T-cell (primary cell): ENCODE data around the gene SMYD1. TPM values are rescaled to one million over a fixed set of nuclear protein-coding genes. Genes with fewer than 3 reads are reported as not detected.

Source experiments
- ATAC-seq, 4 experiments: fragments of 200-7000 bp in 3 of 4; fragments of 150-1000 bp in 1 of 4; cut with Tn5 transposase; replicated peaks in 1 of 4; 1 replicate in 3 of 4; 2 replicates in 1 of 4; pipeline ENCODE4 v1.10.0; 2021; ENCODE audit warnings: moderate library complexity in 3 of 4, mild to moderate bottlenecking in 2 of 4, moderate number of reproducible peaks in 1 of 4
- CTCF ChIA-PET, 2 donors: fragments of 300-600 bp; sonication (Branson Sonifier 250); formaldehyde crosslinking; loops; one replicate each; lab custom pipeline; 2022; ENCODE audit warnings: antibody characterized with exemption in 2 of 2; lab: Charles Lee
- POLR2A ChIA-PET, 2 donors: fragments of 300-600 bp; sonication (Branson Sonifier 250); formaldehyde crosslinking; loops; one replicate each; lab custom pipeline; 2022; ENCODE audit warnings: antibody characterized with exemption in 2 of 2; lab: Charles Lee
- DNase-seq, 35 experiments: peaks; one replicate each; pipeline versions ENCODE4 v3.0.0 to v3.0.0-alpha.2; 2013 to 2023
- H3K27ac ChIP-seq: one replicate; pipeline ENCODE4 v1.5.1; 2013; ENCODE audit warnings: low read length
- H3K27me3 ChIP-seq, 2 experiments: replicated peaks in 1 of 2; 1 replicate in 1 of 2; 2 replicates in 1 of 2; pipeline versions ENCODE4 v1.6.1 to v1.7.0; 2013; ENCODE audit warnings: low read length in 1 of 2, mixed read lengths in 1 of 2; ENCODE audit not compliant: control insufficient read depth in 2 of 2, insufficient read depth in 2 of 2; ENCODE audit errors: extremely low read depth in 1 of 2
- H3K36me3 ChIP-seq, 2 donors: 1 replicate in 1 of 2; 2 replicates in 1 of 2; pipeline versions ENCODE4 v1.6.1 to v1.7.0; 2013; ENCODE audit warnings: low read length in 1 of 2; ENCODE audit not compliant: control insufficient read depth in 2 of 2, insufficient read depth in 1 of 2; ENCODE audit errors: extremely low read depth in 1 of 2
- H3K4me1 ChIP-seq, 2 experiments: 1 replicate in 1 of 2; 2 replicates in 1 of 2; pipeline versions ENCODE4 v1.6.1 to v1.7.0; 2013; ENCODE audit warnings: low read length in 2 of 2, mixed read lengths in 1 of 2; ENCODE audit not compliant: insufficient read depth in 2 of 2, control insufficient read depth in 1 of 2; ENCODE audit errors: extremely low read depth in 1 of 2
- H3K4me3 ChIP-seq, 2 donors: 1 replicate in 1 of 2; 2 replicates in 1 of 2; pipeline versions ENCODE4 v1.5.1 to v1.7.0; 2013; ENCODE audit warnings: mild to moderate bottlenecking in 2 of 2, low read length in 1 of 2, moderate library complexity in 1 of 2; ENCODE audit not compliant: control insufficient read depth in 1 of 2; ENCODE audit errors: extremely low read depth in 1 of 2
- H3K9me3 ChIP-seq: 2 replicates; pipeline ENCODE4 v1.7.0; 2013
- H3K27ac Mint-ChIP-seq, 2 donors: one replicate each; pipeline ENCODE4 v1.8.0; 2020 to 2021; ENCODE audit warnings: mild to moderate bottlenecking in 2 of 2, mixed read lengths in 2 of 2
- H3K27me3 Mint-ChIP-seq, 2 donors: one replicate each; pipeline ENCODE4 v1.8.0; 2021 to 2022; ENCODE audit warnings: mixed read lengths in 2 of 2
- H3K36me3 Mint-ChIP-seq: one replicate; pipeline ENCODE4 v1.8.0; 2021; ENCODE audit warnings: mixed read lengths
- H3K4me1 Mint-ChIP-seq, 3 donors: one replicate each; pipeline ENCODE4 v1.8.0; 2020 to 2022; ENCODE audit warnings: mixed read lengths in 3 of 3, mild to moderate bottlenecking in 1 of 3
- H3K4me3 Mint-ChIP-seq, 3 donors: one replicate each; pipeline ENCODE4 v1.8.0; 2020 to 2022; ENCODE audit warnings: mild to moderate bottlenecking in 3 of 3, mixed read lengths in 3 of 3, moderate library complexity in 3 of 3
- H3K9me3 Mint-ChIP-seq, 3 donors: one replicate each; pipeline ENCODE4 v1.8.0; 2020 to 2022; ENCODE audit warnings: mixed read lengths in 3 of 3
- WGBS: methylation state at CpG from one replicate; pipeline ENCODE4 v1.1.5; 2013; ENCODE audit warnings: missing lambda C conversion rate; ENCODE audit not compliant: insufficient coverage; 5-methylcytosine and 5-hydroxymethylcytosine counted together
- total RNA-seq, 35 experiments: library from RNA in 6 of 35; stranded (reverse) in 6 of 35; fragments of 120-200 nt in 1 of 35; gene quantifications; one replicate each; pipeline versions ENCODE4 v1.2.1 to v1.2.4 and lab custom pipeline; 2013 to 2026

Gene SMYD1
- total RNA-seq, 5 donors from 2014 or later (not counting 1 experiment from before 2014, with no cell fraction given), result not detected

DNA sequence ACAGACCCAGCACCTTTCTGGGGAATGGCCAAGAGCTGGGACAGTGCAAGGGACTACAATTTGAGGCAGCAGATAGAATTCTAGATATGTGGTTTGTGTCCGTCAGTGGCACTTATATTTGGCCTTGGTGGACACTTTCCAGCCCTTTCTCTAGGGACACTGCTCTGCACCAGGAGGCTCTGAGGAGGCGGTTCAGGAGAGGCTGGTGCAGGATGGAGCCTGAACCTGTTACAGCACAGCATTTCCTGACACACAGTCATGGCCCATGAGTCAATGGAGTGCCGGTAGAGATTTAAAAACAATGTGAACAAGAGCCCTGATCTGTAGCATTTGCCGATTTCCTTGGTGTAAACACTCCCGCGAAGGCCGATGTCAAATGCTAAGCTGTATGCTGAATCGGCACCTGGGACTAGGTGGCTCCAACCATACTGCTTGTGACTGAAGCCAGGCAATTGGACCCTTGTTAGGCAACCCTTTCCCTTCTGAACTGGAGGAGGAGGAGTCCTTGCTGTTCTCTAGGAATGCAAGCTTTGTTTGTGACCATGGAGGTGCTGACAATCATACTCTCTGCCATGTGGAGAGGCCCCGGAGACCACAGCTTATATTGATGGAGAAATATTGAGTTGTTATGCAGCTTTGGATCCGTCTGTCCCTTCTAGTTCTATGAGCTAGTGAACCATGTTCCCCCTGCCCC, 48.3 kb downstream of the SMYD1 start:
- H3K4me1 Mint-ChIP-seq, result no peaks in the 10 kb centered on the region
- Histone ChIP-seq H3K4me1 (no peaks in the 10 kb centered on the region), H3K27me3 (peaks cover 0 to 6% of the 10 kb centered on the region in 2 experiments), H3K9me3 (no peaks in the 10 kb centered on the region), H3K4me3 (no peak overlapping the region), H3K27ac (no peak overlapping the region), H3K36me3 (no peaks in the 10 kb centered on the region)
- ChIA-PET CTCF (no interaction called here), POLR2A (no interaction called here)
- ATAC-seq (no peak), DNase-seq (no peak)
- peaks cover 6 to 7% of the 10 kb centered on the region in 2 donors for H3K27me3 Mint-ChIP-seq
- no peaks in the 10 kb centered on the region for H3K36me3 Mint-ChIP-seq
- no peak overlapping the region for H3K27ac Mint-ChIP-seq
- H3K9me3 Mint-ChIP-seq, result no peaks in the 10 kb centered on the region
- 92% methylated on average over 8 of the region's 10 CpGs for WGBS
- no peak overlapping the region for H3K4me3 Mint-ChIP-seq

DNA sequence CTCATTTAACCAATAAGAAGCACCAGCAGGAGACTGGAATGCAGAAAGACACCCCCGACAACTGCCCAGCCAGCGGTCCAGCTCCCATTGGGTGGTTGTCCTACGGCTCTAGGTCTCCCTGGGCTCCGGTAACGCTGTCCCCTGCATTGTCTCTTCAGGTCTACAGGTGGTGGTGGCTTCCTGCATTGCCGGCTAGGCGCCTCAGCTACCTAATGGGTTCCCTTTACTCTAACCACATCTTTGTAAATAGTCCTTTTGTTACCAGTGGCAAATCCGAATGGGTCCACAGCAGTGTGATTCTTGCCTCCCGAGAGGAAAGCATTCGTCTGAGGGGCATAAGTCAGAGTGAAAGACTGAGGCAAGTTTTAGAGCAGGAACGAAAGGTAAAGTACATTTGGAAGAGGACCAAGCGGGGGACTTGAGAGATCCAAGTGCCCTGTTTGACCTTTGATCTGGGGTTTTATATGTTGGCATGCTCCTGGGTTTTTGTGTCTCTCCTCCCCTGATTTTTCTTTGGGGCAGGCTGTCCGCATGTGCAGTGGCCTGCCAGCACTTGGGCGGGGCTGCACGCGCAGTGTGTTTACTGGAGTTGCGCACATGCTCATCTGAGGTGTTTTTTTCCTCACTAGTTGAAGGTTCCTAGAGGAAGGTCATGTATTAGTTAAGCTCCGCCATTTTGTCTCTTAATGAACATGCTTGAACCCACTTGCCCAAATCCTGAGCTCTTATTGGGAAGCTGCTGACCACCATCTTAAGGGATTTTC, 49.2 kb downstream of the SMYD1 start:
- no peak overlapping the region for H3K4me3 Mint-ChIP-seq
- ATAC-seq, result no peak
- no peaks in the 10 kb centered on the region for H3K36me3 Mint-ChIP-seq
- H3K27ac Mint-ChIP-seq, result no peak overlapping the region
- no peak overlapping the region for H3K27ac ChIP-seq
- H3K9me3 ChIP-seq, result no peaks in the 10 kb centered on the region
- WGBS, result 95% methylated on average over 12 of the region's 18 CpGs
- no peaks in the 10 kb centered on the region for H3K4me1 ChIP-seq
- H3K4me3 ChIP-seq, result no peak overlapping the region
- no peak for DNase-seq
- CTCF ChIA-PET, result no interaction called here
- H3K4me1 Mint-ChIP-seq, result no peaks in the 10 kb centered on the region
- H3K27me3 Mint-ChIP-seq, result peaks cover 6 to 7% of the 10 kb centered on the region in 2 donors
- peaks cover 0 to 5% of the 10 kb centered on the region in 2 experiments for H3K27me3 ChIP-seq
- POLR2A ChIA-PET, result no interaction called here
- no peaks in the 10 kb centered on the region for H3K36me3 ChIP-seq
- no peaks in the 10 kb centered on the region for H3K9me3 Mint-ChIP-seq

DNA sequence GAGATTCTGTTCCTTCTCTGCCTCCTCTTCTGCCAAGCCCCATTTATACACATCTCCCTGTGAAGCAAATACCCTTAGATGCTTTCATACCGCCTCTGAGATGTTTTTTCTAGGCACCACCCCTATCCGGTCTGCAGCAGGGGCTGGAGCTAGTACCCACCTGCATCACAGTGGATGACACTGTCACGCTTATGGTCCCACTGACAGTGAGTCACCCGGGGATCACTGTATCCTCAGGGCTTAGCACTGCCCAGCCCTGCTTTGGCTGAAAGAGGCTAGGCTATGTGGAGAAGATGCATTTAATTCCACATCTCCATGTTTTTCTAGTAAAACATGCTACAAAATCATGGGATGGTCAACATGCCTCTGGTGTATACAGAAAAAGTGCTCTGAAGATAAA, 50.3 kb downstream of the SMYD1 start:
- CTCF ChIA-PET, result no interaction called here
- Mint-ChIP-seq H3K4me1 (no peaks in the 10 kb centered on the region), H3K27ac (no peak overlapping the region), H3K36me3 (no peaks in the 10 kb centered on the region), H3K9me3 (no peaks in the 10 kb centered on the region), H3K27me3 (peaks cover 6 to 7% of the 10 kb centered on the region in 2 donors), H3K4me3 (no peak overlapping the region)
- WGBS, result 63% methylated on average over 2 of the region's 4 CpGs
- Histone ChIP-seq H3K4me3 (no peak overlapping the region), H3K27me3 (peaks cover 0 to 10% of the 10 kb centered on the region in 2 experiments), H3K27ac (no peak overlapping the region), H3K4me1 (no peaks in the 10 kb centered on the region), H3K36me3 (no peaks in the 10 kb centered on the region), H3K9me3 (no peaks in the 10 kb centered on the region)
- POLR2A ChIA-PET, result no interaction called here
- ATAC-seq (no peak), DNase-seq (no peak)

- ChIA-PET POLR2A (no interaction called here), CTCF (interaction anchor here in 1 of 2 donors (0.5 kb wide), 1 partner anchor 121 kb away, joined by 3 read pairs; no protein-coding TSS in a partner anchor)
- Histone ChIP-seq H3K27me3 (peaks cover 0 to 20% of the 10 kb centered on the region in 2 experiments), H3K4me3 (no peak overlapping the region), H3K4me1 (no peaks in the 10 kb centered on the region), H3K9me3 (no peaks in the 10 kb centered on the region), H3K27ac (no peak overlapping the region), H3K36me3 (no peaks in the 10 kb centered on the region)
- Mint-ChIP-seq H3K9me3 (no peaks in the 10 kb centered on the region), H3K27me3 (peaks cover 9 to 11% of the 10 kb centered on the region in 2 donors), H3K4me3 (no peak overlapping the region), H3K27ac (no peak overlapping the region), H3K36me3 (no peaks in the 10 kb centered on the region), H3K4me1 (no peaks in the 10 kb centered on the region)
- WGBS, result 100% methylated on average over 2 of the region's 4 CpGs
- DNase-seq, result no peak
- ATAC-seq, result no peak
Observed at GRCh38 chr2:88121678-88122077, 54.1 kb downstream of the SMYD1 start.

- CTCF ChIA-PET, result no interaction called here
- H3K36me3 Mint-ChIP-seq, result no peaks in the 10 kb centered on the region
- H3K27ac Mint-ChIP-seq, result no peak overlapping the region
- Histone ChIP-seq H3K9me3 (no peaks in the 10 kb centered on the region), H3K4me3 (no peak overlapping the region), H3K27ac (no peak overlapping the region), H3K36me3 (no peaks in the 10 kb centered on the region), H3K27me3 (peaks cover 0 to 23% of the 10 kb centered on the region in 2 experiments), H3K4me1 (no peaks in the 10 kb centered on the region)
- POLR2A ChIA-PET, result no interaction called here
- H3K9me3 Mint-ChIP-seq, result no peaks in the 10 kb centered on the region
- H3K4me3 Mint-ChIP-seq, result no peak overlapping the region
- peaks cover 8 to 13% of the 10 kb centered on the region in 2 donors for H3K27me3 Mint-ChIP-seq
- H3K4me1 Mint-ChIP-seq, result no peaks in the 10 kb centered on the region
- 70% methylated on average over 2 of the region's 8 CpGs for WGBS
- no peak for DNase-seq
- no peak for ATAC-seq
Observed at GRCh38 chr2:88122141-88122884, 54.7 kb downstream of the SMYD1 start.

DNA sequence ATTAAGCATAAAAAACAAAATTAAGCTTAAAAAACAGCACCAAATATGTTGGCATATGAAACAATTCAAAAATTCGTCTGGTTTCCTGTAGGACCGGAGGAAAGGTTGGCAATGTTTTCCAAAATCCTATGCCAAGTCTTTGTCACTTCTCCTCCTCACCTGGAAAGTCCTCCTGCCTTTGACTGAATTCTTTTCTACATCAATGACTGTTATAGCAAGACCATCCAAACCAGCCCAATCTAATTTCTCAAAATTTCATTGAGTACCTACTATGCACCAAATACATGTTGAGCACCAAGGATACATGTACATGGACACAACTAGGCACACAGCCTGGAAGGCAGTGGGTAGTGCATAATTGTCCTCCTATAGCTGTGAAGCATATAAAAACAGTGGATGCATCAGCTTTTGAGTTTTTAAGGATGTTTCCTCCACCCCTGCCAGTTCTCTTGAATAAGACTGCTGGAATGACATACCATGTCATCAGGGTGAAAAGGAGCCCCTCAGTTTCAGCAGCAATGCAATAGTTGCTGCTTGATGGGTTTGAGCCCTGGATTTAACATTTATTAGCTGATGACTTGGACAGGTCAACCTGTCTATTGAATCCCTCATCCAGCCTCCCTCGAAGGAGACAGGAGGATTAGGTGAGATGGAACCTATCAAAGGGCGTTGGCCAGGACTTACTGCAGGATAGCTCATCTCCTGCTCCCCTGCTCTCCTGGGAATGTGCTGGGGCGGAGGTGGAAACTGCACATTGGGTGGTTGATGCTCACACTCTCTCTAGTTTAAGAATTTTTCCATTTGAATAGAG, 55.7 kb downstream of the SMYD1 start:
- DNase-seq, result no peak
- no peak overlapping the region for H3K27ac Mint-ChIP-seq
- ChIA-PET POLR2A (no interaction called here), CTCF (no interaction called here)
- H3K27me3 ChIP-seq, result peaks cover 0 to 26% of the 10 kb centered on the region in 2 experiments
- no peaks in the 10 kb centered on the region for H3K36me3 Mint-ChIP-seq
- no peak for ATAC-seq
- WGBS, result 80% methylated on average over 4 of the region's 5 CpGs
- H3K4me1 Mint-ChIP-seq, result no peaks in the 10 kb centered on the region
- H3K36me3 ChIP-seq, result no peaks in the 10 kb centered on the region
- H3K4me3 Mint-ChIP-seq, result no peak overlapping the region
- H3K9me3 Mint-ChIP-seq, result no peaks in the 10 kb centered on the region
- H3K4me3 ChIP-seq, result no peak overlapping the region
- H3K9me3 ChIP-seq, result no peaks in the 10 kb centered on the region
- H3K4me1 ChIP-seq, result no peaks in the 10 kb centered on the region
- no peak overlapping the region for H3K27ac ChIP-seq
- peaks cover 14 to 16% of the 10 kb centered on the region in 2 donors for H3K27me3 Mint-ChIP-seq
